HPDE6-E6E7 (cell line): ENCODE measurements around the gene UTP11.
A peak's percentile ranks its signal among the peaks of the same experiment; 100 is the strongest.
"Not testable (repeated sequence)": the region's sequence is repeated elsewhere in the genome, so short reads cannot be mapped to it uniquely, and the experiment has no call there.

Experiments
- DNase-seq: peaks from one replicate; pipeline ENCODE4 v3.0.0; 2011; ENCODE audit warnings: missing footprints; ENCODE audit errors: extremely low spot score

The UTP11 gene, protein sequence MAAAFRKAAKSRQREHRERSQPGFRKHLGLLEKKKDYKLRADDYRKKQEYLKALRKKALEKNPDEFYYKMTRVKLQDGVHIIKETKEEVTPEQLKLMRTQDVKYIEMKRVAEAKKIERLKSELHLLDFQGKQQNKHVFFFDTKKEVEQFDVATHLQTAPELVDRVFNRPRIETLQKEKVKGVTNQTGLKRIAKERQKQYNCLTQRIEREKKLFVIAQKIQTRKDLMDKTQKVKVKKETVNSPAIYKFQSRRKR

DNA sequence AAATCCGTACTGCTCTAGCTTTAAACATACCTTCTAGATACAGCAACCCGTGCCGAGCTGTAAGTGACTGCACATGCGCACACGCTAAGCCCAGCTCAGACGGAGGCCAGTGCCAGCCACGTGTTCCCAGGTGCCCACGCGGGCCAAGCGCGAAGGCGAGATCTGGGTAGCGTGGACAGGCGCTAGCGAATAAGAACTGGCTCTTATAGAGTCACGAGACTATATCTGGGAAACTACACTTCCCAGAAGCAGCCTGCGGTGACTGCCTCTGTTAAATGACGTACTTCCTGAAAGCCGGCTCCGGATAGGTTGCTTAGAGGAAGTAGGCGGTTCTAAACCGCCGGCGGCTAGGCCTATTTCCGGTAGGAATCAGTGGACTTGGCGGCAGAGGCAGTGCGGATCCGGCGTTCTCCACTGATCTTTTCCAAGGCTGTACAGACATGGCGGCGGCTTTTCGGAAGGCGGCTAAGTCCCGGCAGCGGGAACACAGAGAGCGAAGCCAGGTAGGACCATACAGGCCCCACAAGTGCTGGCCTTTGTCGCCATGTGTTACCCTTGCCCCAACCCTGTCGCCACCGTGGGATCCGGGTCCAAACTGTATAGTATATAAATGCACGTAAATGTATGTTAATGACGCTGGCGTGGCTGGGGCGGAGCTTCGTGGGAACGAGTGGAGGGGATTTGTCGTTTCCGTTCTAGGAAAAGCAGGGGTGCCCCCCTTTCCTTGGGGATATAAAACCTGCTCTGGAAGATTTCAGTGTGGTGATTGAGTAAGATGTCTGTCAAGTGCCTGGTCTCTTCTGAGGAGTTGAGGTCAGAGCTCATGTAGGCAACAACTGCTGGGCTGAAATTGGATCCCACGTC lies at the start of gene UTP11:
Gene UTP11 (plus strand): TSS at position 372 of the 864 bp plus-strand sequence. CDS start 69 bp downstream, at position 441.
- peak; percentile 93 for DNase-seq

DNA sequence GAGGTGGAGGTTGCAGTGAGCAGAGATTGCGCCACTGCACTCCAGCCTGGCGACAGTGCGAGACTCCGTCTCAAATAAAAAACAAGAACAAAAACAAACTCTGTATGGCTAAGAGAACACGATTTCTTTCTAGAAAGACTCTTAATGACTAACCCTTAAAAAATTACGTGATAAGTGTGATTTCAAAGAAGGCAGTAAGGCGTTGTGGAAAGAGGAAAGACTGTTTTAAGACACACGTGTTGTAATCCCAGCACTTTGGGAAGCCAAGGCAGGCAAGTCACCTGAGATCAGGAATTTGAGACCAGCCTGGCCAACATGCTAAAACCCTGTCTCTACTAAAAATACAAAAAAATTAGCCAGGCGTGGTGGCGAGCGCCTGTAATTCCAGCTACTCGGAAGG lies 48.4 kb upstream of the UTP11 start:
- not testable (repeated sequence) for DNase-seq

DNA sequence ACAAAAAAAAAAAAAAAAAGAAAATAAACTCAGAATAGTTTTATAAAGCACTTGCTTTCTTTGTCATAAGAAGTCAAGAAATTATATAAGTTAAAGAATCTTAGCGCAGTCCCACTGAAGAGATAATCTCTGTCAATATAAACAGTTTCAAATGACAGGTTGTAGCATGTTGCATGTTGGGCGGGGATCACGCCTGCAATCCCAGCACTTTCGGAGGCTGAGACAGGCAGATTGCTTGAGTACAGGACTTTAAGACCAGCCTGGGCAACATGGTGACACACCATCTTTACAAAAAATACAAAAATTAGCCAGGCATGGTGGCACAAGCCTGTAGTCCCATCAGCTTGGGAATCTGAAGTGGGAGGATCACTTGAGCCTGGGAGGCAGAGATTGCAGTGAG lies 47.2 kb upstream of the UTP11 start:
- no peak for DNase-seq

DNA sequence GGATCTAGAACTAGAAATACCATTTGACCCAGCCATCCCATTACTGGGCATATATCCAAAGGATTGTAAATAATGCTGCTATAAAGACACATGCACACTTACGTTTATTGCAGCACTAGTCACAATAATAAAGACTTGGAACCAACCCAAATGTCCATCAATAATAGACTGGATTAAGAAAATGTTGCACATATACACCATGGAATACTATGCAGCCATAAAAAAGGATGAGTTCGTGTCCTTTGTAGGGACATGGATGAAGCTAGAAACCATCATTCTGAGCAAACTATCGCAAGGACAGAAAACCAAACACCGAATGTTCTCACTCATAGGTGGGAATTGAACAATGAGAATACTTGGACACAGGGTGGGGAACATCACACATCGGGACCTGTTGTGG lies 38.9 kb upstream of the UTP11 start:
- DNase-seq: not testable (repeated sequence)

DNA sequence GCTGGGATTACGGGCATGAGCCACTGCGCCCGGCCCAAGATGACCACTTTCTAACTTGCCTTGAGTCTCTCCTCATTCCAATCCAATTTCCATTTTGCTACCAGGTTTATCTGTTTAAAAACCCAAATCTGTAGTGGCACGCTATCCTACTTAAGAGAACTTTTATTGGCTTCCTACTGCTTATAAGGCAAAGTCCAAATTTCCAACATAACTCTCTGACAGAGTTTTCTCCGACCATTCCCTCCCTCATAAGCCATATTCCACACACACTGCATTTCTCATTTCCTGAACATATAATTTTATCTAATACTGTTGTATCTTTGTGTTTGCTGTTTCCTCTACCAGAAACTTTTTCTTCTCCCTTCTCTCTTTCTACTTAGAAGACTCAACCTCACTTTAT lies 38.0 kb upstream of the UTP11 start:
- DNase-seq: no peak

DNA sequence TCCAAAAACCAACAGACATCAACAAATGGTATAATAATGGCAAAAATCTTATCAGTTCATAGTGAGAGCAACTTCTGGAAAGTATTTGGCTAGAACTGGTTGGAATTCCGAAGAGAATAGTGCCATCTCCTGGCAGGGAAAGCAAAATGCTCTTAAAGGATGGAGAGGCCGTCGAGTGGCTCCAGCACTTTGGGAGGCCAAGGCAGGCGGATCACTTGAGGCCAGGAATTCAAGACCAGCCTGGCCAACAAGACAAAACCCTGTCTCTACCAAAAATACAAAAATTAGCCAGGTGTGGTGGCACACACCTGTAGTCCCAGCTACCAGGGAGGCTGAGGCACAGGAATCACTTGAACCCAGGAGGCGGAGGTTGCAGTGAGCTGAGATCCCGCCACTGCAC lies 37.5 kb upstream of the UTP11 start:
- not testable (repeated sequence) for DNase-seq

DNA sequence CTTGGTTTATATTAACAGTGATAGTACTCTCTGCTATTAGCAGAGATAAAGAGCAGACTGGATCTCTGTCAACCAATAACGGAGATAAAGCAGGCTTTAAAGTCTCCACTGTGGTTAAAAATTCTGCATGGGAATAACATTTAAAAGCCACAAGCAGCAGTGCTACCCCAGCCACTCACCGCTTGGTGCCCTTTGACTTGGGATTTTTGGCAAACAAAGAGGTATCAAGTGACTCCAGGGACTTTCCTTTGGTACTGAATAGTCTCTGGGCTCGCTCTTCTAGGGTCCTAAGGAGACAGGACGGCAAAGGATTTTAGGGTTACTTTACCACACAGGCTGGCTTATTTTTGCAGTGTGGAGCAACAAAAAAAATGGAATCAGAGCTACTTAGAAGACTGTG lies 34.0 kb upstream of the UTP11 start:
- DNase-seq: no peak

DNA sequence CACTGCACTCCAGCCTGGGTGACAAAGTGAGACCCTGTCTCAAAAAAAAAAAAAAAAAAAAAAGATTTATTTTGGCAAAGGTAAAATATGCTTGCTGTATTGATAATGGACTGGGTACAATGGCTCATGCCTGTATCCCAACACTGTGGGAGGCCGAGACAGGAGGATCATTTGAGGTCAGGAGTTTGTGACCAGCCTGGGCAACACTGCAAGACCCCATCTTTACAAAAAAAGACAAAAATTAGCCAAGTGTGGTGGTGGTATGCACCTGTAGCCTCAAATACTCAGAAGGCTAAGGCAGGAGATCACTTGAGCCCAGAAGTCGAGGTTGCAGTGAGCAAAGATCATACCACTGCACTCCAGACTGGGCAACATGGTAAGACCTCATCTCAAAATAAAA lies 29.0 kb upstream of the UTP11 start:
- no peak for DNase-seq

DNA sequence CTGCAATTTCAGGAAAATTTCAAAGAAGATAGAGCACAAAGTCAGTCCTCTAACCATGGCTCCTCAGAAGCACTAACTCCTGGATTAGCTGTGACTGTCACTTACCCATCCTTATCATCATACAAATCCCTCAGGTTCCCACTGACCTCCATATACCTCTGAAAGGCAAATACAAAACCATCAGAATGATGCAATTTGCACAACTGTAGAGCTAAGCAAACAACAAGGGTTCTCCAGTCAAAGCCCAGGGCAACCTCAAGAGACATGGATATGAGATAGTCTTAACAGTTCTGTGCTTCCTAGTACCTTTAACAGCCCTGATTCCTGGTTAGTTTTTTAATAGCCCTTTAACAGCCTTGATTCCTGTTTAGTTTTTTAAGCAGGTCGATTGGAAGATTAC lies 24.9 kb upstream of the UTP11 start:
- no peak for DNase-seq

DNA sequence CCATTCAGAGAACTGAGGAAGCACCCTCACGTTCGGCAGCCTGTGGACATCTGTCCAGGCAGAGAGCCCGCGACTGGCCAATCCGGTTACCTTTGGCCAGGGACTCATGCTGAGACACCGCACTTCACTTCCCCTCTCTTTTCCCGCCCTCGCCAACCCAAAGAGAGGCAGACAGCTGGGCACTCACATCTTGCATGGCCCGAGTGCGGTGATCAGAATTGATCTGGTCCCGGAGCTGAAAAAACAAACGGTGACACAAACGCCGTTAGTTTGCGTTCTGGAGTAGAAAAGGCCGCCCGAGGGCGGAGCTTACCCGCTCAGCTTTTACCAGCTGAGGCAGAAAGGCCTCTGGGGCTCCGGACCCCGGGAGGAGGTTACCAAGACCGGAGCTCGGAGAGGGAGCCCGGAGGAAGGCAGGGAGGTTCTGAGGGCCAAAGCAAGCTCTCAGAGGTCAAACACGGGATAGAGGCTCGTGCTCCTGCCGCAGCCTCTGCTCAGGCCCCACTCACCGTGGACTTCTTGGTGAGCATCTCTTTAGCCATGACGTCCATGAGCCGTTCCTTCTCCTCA lies 23.1 kb upstream of the UTP11 start:
- DNase-seq: no peak

DNA sequence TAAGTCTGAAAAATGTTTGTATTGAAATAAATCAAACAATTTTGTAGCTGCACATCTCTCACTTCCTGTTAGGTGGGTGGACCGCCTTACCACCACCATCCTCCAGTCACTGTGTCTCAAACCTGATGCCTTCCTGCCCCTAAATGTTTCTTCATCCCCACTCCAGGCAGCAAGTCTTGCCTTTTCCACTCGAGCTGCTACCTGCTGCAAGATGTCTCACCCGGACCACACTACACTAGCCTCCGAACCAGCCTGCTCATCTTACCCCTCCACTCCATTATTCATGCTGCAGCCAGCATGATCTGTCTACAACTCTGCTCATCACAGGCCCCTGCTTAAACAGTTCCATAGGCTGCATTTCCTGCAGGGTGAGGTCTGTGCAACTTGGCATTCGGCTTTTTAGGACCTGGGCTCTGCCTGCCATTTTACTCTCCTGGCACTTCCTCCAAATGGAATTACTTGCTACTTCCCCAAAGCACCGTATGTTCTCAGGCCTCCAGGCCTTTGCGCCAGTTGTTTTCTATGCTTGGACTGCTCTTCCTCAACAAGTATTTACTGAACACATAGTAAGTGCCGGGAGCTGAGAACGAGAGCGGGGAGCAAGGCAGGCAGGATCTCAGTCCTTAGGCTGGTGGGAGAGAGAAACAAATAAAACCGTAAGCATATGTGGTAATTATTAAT lies 17.5 kb upstream of the UTP11 start:
- DNase-seq: no peak

DNA sequence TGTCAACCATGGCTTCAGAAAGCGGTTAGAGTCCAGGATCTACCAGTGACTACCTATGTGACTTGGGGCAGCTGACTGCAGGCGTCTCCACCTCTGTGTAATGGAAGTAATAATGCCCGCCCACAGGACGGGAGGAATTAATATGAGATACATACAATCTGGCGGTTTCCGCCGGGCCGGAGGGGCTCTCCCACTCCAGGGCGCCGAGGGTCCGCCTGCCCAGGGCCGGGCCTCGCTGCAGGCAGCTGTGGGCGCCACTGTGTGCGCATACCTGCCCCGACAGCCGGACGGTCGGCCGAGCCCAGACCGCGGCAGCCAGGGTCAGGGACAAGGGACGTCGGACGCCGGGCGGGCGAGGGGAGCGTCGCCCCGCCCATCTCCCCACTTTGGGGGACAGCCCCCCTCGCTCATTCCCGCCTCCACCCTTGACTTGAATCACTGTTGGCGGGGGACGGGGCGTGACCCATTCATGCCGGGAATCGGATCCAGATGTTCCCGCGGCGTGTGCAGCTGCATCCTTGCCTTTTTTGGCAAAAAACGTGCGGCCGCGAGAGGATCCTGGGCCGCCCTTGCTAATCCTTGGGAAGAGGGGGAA lies 16.7 kb upstream of the UTP11 start:
- no peak for DNase-seq

DNA sequence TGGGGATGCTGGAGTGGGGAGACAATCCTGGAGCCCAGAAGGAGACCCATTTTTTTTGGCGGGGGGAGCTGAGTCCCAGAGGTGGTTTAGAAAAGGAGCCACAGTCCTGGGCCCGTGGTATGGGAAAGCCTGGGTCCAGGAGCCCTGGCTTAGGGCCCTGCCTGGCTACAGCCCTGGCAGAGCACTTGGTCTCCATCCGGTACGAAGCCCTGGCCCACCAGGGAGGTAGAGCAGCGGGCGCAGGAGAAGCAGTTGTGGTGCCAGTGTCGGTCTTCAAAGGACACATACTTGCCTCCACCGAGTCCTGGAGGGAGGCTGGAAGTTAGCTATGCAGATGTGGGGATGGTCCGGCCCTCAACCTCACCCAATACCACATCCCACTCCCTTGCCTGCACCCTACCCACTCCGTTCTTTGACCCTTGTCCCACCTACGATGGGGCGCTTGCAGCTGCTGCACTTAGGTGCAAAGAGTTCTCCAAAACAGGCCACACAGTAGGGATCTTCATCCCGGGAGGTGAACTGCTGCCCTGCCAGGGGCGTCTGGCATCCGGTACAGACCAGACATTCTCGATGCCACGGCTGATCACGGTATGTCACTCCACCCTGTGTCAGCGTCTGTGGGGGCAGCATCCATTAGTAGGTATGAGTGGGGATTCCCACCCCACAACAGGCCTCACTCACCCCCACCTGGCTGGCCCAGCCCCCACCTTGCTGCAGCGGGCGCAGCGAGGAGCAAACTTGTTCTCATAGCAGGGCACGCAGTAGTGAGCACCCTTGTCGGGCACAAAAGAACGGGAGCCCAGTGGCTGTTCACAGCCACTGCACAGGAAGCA lies 15.1 kb upstream of the UTP11 start:
- DNase-seq: no peak

DNA sequence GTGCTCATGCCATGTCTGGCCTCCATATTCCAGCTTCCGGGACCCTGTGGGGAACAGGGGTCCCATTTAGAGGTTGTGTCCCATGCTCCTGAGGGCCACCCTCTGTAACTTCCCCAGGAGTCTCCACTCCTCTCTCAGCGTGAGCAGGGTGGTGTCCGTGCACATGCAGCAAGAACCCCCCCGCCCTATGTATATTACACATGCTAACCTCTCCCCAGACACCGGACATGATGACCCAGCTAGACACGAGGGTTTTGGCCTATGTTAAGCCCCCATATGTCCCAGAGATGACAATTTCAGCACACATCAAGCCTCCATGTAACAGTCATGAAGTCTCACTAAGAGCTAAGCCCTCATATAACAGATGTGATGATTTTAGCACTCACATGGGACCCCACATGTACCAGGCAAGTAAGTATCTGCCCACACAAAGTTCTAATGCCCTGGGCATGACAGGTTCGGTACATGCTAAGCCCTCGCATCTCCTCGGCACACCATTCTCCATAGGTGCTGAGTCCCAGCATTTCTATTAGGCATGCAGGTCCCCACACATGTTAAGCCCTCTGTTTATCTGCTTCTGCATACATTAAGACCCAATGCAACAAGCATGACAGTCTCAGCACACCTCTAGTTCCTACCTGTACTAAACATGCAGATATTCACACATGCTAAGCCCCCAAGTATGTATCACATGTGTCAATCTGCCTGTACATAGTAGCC lies 14.3 kb upstream of the UTP11 start:
- no peak for DNase-seq

DNA sequence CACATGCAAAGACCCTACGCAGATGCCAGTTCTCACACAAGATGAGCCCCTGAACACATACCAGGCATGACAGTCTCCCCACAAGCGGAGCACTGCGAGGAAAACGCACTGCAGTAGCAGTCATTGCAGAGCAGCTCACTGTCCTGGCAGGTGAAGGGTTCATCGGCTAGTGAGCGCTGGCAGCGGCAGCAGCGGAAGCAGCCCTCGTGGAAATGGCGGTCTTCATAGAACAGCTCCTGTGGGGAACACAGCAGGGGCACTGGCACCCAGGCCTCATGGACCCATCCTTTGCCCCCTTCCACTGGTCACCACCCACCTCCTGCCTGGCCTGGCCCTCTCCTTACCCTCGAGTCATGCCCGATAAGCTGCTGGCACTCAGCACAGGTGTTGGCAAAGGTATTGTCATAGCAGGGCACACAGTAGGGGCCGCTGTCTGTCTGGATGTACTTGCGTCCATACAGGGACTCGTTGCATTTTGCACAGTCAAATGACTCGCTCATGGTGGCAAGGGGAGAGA lies 13.6 kb upstream of the UTP11 start:
- DNase-seq: no peak

DNA sequence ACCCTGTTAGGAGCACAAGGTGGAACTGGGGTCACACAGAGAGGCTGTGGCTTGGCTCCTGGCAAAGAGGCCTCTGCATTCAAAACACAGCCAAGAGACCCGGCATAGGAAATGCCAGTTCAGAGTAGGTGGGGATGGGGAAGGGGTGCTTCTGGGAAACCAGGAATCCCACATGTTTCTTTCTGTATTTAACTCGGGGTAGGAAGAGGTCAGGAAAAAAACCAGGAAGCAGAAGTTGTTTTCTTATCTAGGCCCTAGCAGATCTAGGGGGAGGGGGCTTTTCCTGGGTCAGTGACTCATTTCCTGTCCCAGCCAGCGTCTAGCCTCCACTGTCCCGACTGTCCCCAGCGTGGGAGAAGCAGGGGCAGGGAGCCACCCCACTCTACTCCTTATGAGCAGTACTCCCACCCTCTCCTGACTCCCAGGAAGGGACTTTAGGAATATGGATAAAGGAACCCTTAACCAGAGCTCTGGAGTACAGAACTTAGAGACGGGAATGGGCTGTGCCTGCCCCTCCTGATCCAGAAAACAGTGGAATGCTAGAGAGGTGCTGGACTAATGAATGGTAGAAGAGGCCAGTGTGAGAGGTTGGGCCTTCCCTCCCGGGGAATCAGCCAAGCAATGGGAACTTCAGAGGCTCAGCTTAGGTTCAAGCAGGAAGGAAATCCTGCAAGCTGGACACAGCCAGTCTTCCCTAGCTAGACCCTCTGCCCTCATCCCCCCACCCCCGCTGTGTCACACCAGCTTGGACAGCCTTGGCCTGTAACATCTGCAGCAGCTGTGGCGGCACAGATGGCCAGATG lies 12.9 kb upstream of the UTP11 start:
- DNase-seq: no peak

DNA sequence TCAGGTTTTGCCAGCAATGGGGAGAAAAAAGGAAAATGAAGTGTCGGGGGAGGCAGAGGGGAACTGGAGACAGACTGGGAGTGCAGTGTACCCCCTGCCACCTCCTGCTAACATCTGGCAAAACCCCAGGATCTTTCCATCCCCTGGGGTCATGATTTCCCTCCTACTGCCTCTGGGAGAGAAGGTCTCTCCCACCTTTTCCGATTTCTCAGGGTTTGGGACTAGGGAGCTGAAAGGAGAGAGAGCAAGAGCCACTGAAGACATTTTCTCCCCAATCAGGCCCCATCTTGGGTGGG lies 12.4 kb upstream of the UTP11 start:
- DNase-seq: no peak

DNA sequence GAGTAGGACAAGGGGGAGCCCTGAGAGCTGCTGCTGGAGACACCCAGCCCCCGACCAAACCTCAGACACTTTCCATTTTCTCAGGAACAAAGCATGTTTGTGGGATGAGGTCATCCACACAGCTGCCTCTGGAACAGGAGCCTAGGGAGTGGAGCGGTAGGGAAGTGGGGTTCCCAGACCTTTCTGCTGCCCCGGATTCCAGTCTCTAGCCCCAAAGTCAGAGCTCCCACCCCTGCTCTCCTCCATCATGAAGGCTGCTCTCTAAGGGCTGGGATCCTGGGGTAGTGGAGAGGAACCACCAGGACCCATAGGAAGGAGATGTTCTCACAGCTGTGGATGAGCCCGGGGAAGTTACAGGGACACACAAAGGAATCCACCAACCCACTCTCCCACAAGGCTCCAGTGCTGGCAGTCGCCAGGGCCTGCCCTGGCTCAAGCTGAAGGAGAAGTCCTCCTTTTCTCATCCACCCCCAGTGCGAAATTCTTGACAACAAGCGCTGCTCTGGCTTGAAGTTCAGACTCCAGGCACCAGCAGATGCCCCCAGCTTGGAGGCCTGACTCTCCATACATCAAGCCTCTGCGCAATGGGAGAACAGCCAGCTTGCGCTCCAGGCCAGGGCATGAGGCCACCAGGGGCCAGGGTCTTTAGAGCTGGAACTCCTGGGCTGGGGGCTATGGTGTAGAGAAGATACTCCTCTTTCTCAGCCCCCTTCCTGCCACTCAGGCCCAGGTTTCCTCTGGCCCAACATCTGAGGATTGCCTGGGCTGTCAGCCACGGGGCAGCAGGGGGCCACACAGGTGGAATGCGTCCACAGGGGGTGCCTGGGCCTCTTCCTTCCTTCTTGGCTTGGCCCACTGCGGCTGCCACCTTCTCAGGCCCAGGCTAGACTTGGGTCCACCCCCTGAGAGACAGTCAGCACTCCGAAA lies 11.7 kb upstream of the UTP11 start:
- DNase-seq: no peak
